ENCODE data around the gene SPIRE2. TPM values are rescaled to one million over a fixed set of nuclear protein-coding genes. Genes with fewer than 3 reads are reported as not detected.
A peak's percentile ranks its signal among the peaks of the same experiment; 100 is the strongest.

The SPIRE2 gene
- total and polyA plus RNA-seq, 2 of the 13 experiments (the other 11 are each of a cell fraction or from before 2014, with no cell fraction given) = 13.3 to 37.5 TPM

DNA sequence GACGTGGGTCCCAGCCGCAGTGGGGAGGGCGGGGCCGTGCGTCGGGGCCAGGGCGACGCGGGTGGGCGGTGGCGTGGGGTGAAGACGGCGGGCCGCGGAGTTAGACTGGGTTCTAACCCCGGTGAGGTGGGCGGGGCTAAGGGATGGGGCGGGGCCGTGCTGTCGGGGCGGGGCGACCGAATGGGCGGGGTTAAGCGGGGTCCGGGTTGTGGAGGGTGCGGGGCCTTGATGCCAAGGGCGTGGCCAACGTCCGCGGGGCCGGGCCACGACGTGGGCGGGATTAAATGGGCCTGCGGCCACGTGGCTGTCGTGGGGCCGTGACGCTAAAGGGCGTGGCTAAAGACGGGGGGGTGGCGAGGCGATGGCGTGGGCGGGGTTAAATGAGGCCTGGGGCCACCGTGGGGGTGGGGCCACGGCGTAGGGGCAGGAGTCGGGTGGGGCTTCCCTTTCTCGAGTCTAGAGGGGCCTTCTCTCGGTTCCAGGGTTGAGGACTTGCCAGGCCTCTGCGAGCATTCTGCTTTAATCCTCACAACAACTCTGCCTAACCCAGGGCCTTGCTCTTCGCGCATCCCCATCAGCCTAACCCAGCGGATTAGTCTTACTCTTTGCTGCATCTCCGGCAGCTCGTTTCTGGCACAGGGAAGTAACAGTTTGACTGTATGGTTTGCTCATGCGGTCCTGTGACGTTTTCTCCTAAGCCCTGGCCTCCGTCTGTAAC, 45.9 kb downstream of the SPIRE2 start (continued):
- TF ChIP-seq, protein P1, sequence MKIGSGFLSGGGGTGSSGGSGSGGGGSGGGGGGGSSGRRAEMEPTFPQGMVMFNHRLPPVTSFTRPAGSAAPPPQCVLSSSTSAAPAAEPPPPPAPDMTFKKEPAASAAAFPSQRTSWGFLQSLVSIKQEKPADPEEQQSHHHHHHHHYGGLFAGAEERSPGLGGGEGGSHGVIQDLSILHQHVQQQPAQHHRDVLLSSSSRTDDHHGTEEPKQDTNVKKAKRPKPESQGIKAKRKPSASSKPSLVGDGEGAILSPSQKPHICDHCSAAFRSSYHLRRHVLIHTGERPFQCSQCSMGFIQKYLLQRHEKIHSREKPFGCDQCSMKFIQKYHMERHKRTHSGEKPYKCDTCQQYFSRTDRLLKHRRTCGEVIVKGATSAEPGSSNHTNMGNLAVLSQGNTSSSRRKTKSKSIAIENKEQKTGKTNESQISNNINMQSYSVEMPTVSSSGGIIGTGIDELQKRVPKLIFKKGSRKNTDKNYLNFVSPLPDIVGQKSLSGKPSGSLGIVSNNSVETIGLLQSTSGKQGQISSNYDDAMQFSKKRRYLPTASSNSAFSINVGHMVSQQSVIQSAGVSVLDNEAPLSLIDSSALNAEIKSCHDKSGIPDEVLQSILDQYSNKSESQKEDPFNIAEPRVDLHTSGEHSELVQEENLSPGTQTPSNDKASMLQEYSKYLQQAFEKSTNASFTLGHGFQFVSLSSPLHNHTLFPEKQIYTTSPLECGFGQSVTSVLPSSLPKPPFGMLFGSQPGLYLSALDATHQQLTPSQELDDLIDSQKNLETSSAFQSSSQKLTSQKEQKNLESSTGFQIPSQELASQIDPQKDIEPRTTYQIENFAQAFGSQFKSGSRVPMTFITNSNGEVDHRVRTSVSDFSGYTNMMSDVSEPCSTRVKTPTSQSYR (CRISPR knock-in tag; IDR thresholded peaks at IDR 0.05; ENCODE audit: borderline replicate concordance) = peak; percentile 73; the same call in 1 of the 2 replicates
- TF ChIP-seq FOXC1 (CRISPR knock-in tag; IDR thresholded peaks at IDR 0.05; ENCODE audit: borderline replicate concordance) = no peak; the same call in 1 of the 2 replicates
- TF ChIP-seq, protein P2, sequence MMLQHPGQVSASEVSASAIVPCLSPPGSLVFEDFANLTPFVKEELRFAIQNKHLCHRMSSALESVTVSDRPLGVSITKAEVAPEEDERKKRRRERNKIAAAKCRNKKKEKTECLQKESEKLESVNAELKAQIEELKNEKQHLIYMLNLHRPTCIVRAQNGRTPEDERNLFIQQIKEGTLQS (CRISPR knock-in tag; IDR thresholded peaks at IDR 0.05) = no peak
- TF ChIP-seq, protein P3, sequence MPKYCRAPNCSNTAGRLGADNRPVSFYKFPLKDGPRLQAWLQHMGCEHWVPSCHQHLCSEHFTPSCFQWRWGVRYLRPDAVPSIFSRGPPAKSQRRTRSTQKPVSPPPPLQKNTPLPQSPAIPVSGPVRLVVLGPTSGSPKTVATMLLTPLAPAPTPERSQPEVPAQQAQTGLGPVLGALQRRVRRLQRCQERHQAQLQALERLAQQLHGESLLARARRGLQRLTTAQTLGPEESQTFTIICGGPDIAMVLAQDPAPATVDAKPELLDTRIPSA (CRISPR knock-in tag; IDR thresholded peaks at IDR 0.05; ENCODE audit: borderline replicate concordance) = no peak
- TF ChIP-seq, protein P4, sequence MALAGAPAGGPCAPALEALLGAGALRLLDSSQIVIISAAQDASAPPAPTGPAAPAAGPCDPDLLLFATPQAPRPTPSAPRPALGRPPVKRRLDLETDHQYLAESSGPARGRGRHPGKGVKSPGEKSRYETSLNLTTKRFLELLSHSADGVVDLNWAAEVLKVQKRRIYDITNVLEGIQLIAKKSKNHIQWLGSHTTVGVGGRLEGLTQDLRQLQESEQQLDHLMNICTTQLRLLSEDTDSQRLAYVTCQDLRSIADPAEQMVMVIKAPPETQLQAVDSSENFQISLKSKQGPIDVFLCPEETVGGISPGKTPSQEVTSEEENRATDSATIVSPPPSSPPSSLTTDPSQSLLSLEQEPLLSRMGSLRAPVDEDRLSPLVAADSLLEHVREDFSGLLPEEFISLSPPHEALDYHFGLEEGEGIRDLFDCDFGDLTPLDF (CRISPR knock-in tag; IDR thresholded peaks at IDR 0.05) = no peak
- TF ChIP-seq MED1 (CRISPR knock-in tag; IDR thresholded peaks at IDR 0.05) = no peak
- peak; percentile 23; the same call in 1 of the 2 replicates for TF ChIP-seq ZNF547 (CRISPR knock-in tag; IDR thresholded peaks at IDR 0.05)
- no peak for TF ChIP-seq ZNF776 (CRISPR knock-in tag; IDR thresholded peaks at IDR 0.05)
- TF ChIP-seq, protein P5, sequence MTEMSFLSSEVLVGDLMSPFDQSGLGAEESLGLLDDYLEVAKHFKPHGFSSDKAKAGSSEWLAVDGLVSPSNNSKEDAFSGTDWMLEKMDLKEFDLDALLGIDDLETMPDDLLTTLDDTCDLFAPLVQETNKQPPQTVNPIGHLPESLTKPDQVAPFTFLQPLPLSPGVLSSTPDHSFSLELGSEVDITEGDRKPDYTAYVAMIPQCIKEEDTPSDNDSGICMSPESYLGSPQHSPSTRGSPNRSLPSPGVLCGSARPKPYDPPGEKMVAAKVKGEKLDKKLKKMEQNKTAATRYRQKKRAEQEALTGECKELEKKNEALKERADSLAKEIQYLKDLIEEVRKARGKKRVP (CRISPR knock-in tag; IDR thresholded peaks at IDR 0.05) = peak in 1 of 2 experiments; percentile 7; a peak in 1 of 4 replicates
- no peak for TF ChIP-seq TGIF2 (CRISPR knock-in tag; IDR thresholded peaks at IDR 0.05)
- TF ChIP-seq ATF7 (IDR thresholded peaks at IDR 0.05) = no peak
- TF ChIP-seq ATF7 (CRISPR knock-in tag; IDR thresholded peaks at IDR 0.05) = no peak
- no peak for TF ChIP-seq MZF1 (CRISPR knock-in tag; IDR thresholded peaks at IDR 0.05; ENCODE audit: borderline replicate concordance)
- TF ChIP-seq ZNF329 (CRISPR knock-in tag; IDR thresholded peaks at IDR 0.05; ENCODE audit: low read depth) = no peak
- no peak for TF ChIP-seq ETV6 (CRISPR knock-in tag; conservative IDR thresholded peaks at IDR 0.05)
- no peak for TF ChIP-seq NR2F1 (CRISPR knock-in tag; IDR thresholded peaks at IDR 0.05)
- TF ChIP-seq THAP11 (CRISPR knock-in tag; IDR thresholded peaks at IDR 0.05) = peak; percentile 59; the same call in 1 of the 2 replicates
- peak; percentile 85; the same call in 1 of the 2 replicates for TF ChIP-seq MAZ (IDR thresholded peaks at IDR 0.05; ENCODE audit: borderline replicate concordance, low read depth, low read length)
- TF ChIP-seq MAZ (CRISPR knock-in tag; IDR thresholded peaks at IDR 0.05; ENCODE audit: low read depth) = no peak
- TF ChIP-seq, protein P6, sequence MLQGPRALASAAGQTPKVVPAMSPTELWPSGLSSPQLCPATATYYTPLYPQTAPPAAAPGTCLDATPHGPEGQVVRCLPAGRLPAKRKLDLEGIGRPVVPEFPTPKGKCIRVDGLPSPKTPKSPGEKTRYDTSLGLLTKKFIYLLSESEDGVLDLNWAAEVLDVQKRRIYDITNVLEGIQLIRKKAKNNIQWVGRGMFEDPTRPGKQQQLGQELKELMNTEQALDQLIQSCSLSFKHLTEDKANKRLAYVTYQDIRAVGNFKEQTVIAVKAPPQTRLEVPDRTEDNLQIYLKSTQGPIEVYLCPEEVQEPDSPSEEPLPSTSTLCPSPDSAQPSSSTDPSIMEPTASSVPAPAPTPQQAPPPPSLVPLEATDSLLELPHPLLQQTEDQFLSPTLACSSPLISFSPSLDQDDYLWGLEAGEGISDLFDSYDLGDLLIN (CRISPR knock-in tag; IDR thresholded peaks at IDR 0.05; ENCODE audit: borderline replicate concordance) = no peak
- TF ChIP-seq CAMTA2 (CRISPR knock-in tag; IDR thresholded peaks at IDR 0.05; ENCODE audit: borderline replicate concordance) = no peak

Data from HepG2 (cell line).